Posterior cingulate gyrus (tissue), 11 donors: ENCODE measurements around the gene C2CD4D.

Experiments
- DNase-seq, 10 donors: peaks; one replicate each; pipeline versions ENCODE4 v3.0.0 to v3.0.0-alpha.2; 2020 to 2021; ENCODE audit warnings: mixed read lengths in 3 of 10
- intact Hi-C: fragments of 100-400 bp; cut with DNase I; formaldehyde crosslinking; loops from one replicate; pipeline ENCODE4 v1.15.1; 2023

The C2CD4D gene

GRCh38 chr1:151817353-151817730 is 22.3 kb downstream of the C2CD4D start:
- DNase-seq: peak in 2 of 10 donors; percentile 26 to 48
- intact Hi-C loops: no loop called here

- peak in 2 of 10 donors; percentile 77 to 83 for DNase-seq
- intact Hi-C loops: no loop called here
Measured at GRCh38 chr1:151816548-151817352, 22.9 kb downstream of the C2CD4D start.

- intact Hi-C loops: no loop called here
- peak in 2 of 10 donors; percentile 42 to 65 for DNase-seq
Measured at GRCh38 chr1:151815716-151816327, 23.8 kb downstream of the C2CD4D start.

- intact Hi-C loops: no loop called here
- peak in 2 of 10 donors; percentile 57 to 64 for DNase-seq
Measured at GRCh38 chr1:151814971-151815545, 24.6 kb downstream of the C2CD4D start.

GRCh38 chr1:151814426-151814825 is 25.2 kb downstream of the C2CD4D start:
- DNase-seq: peak in 2 of 10 donors; percentile 60 to 68
- intact Hi-C loops: no loop called here

GRCh38 chr1:151813271-151813977 is 26.2 kb downstream of the C2CD4D start:
- peak in 2 of 10 donors; percentile 29 to 43 for DNase-seq
- intact Hi-C loops: no loop called here

GRCh38 chr1:151811181-151811580 is 28.4 kb downstream of the C2CD4D start:
- peak in 1 of 10 donors; percentile 61 for DNase-seq
- intact Hi-C loops: no loop called here

GRCh38 chr1:151809985-151810556 is 29.5 kb downstream of the C2CD4D start:
- peak in 1 of 10 donors; percentile 1 for DNase-seq
- intact Hi-C loops: no loop called here

GRCh38 chr1:151809290-151809984 is 30.2 kb downstream of the C2CD4D start:
- DNase-seq: peak in 1 of 10 donors; percentile 58
- intact Hi-C loops: no loop called here

GRCh38 chr1:151807766-151808165 is 31.9 kb downstream of the C2CD4D start:
- intact Hi-C loops: no loop called here
- no peak for DNase-seq

GRCh38 chr1:151807131-151807530 is 32.5 kb downstream of the C2CD4D start:
- DNase-seq: peak in 2 of 10 donors; percentile 29 to 72
- intact Hi-C loops: no loop called here

- intact Hi-C loops: no loop called here
- DNase-seq: peak in 1 of 10 donors; percentile 49
Measured at GRCh38 chr1:151806170-151806569, 33.5 kb downstream of the C2CD4D start.

GRCh38 chr1:151805066-151805820 is 34.4 kb downstream of the C2CD4D start, which contains the start of gene LINGO4:
LINGO4 (minus strand) TSS chr1:151805419; CDS start chr1:151802704, 2,715 bp downstream.
- intact Hi-C loops: no loop called here
- DNase-seq: peak in 1 of 10 donors; percentile 74

- intact Hi-C loops: no loop called here
- no peak for DNase-seq
Measured at GRCh38 chr1:151803915-151804314, 35.7 kb downstream of the C2CD4D start.

GRCh38 chr1:151803164-151803563 is 36.5 kb downstream of the C2CD4D start:
- no peak for DNase-seq
- intact Hi-C loops: no loop called here

GRCh38 chr1:151802372-151802771 is 37.2 kb downstream of the C2CD4D start:
- intact Hi-C loops: no loop called here

GRCh38 chr1:151801846-151802245 is 37.8 kb downstream of the C2CD4D start:
- intact Hi-C loops: no loop called here
- DNase-seq: no peak

More at GRCh38 chr1:151802372-151802771, 37.2 kb downstream of the C2CD4D start:
- DNase-seq: no peak

- intact Hi-C loops: no loop called here
- DNase-seq: no peak
Measured at GRCh38 chr1:151801310-151801820, 38.3 kb downstream of the C2CD4D start.

GRCh38 chr1:151800830-151801229 is 38.8 kb downstream of the C2CD4D start:
- intact Hi-C loops: no loop called here
- no peak for DNase-seq
